ENCODE results near the gene ZNF223. TPM values are rescaled to one million over a fixed set of nuclear protein-coding genes. Genes with fewer than 3 reads are reported as not detected.

The ZNF223 gene
- total and polyA plus RNA-seq, 8 donors, result 1.2 to 8.6 (median 8.0) TPM; not detected in 3

GRCh38 chr19:44112802-44113137, 60.9 kb downstream of the ZNF223 start:
- intact Hi-C loops (cut with DNase I; ENCODE audit: low total_unique reads), result no loop called here
- H3K4me3 ChIP-seq, result peak overlapping the region; percentile 54 to 93 (median 84)
- peaks cover 13 to 25% (median 24%) of the 10 kb centered on the region in 4 donors for H3K4me1 ChIP-seq
- no peak for TF ChIP-seq POLR2AphosphoS5 (IDR thresholded peaks at IDR 0.05)
- no peak for TF ChIP-seq CTCF (IDR thresholded peaks at IDR 0.05)
- TF ChIP-seq EP300 (IDR thresholded peaks at IDR 0.05), result no peak
- TF ChIP-seq POLR2A (IDR thresholded peaks at IDR 0.05), result peak in 1 of 4 donors; percentile 6
- no peak for DNase-seq
- 0 to 1% (median 1%) methylated on average over 11 of the region's 11 CpGs for WGBS, 5 donors
- H3K36me3 ChIP-seq, result peaks cover under 1 to 34% (median 26%) of the 10 kb centered on the region in 4 donors
- H3K27ac ChIP-seq, result peak overlapping the region in 3 of 5 donors; percentile 80 to 88 (median 82)
- H3K9me3 ChIP-seq, result peaks cover 8 to 45% (median 32%) of the 10 kb centered on the region in 4 donors
- no peaks in the 10 kb centered on the region for H3K27me3 ChIP-seq

- Histone ChIP-seq H3K27me3 (no peaks in the 10 kb centered on the region), H3K4me1 (peaks cover 13 to 25% (median 24%) of the 10 kb centered on the region in 4 donors), H3K9me3 (peaks cover 4 to 40% (median 28%) of the 10 kb centered on the region in 4 donors), H3K27ac (peak within 1 kb of the TSS; percentile 53 to 88 (median 80)), H3K36me3 (peaks cover 5 to 34% (median 27%) of the 10 kb centered on the region in 4 donors), H3K4me3 (peak within 1 kb of the TSS; percentile 54 to 93 (median 84))
- WGBS, 5 donors, result 0 to 1% (median 0%) methylated on average over 40 to 44 of the region's 44 CpGs
- intact Hi-C loops (cut with DNase I; ENCODE audit: low total_unique reads), result no loop called here
- DNase-seq, result peak; percentile 95 to 99
- TF ChIP-seq CTCF (IDR thresholded peaks at IDR 0.05) (no peak), EP300 (IDR thresholded peaks at IDR 0.05) (no peak), POLR2AphosphoS5 (IDR thresholded peaks at IDR 0.05) (peak; percentile 68 to 87 (median 81)), POLR2A (IDR thresholded peaks at IDR 0.05) (no peak)
These were observed 61.4 kb downstream of the ZNF223 start, which contains the start of gene ZNF225 for GRCh38 chr19:44113138-44113783. Gene ZNF225, plus strand, starts transcription at chr19:44113399. Its CDS starts 2,429 bp downstream, at chr19:44115828.

- intact Hi-C loops (cut with DNase I; ENCODE audit: low total_unique reads), result no loop called here
- WGBS, 5 donors, result 3 to 6% (median 5%) methylated on average over 18 of the region's 18 CpGs
- H3K9me3 ChIP-seq, result peaks cover 0 to 34% (median 23%) of the 10 kb centered on the region in 4 donors
- no peaks in the 10 kb centered on the region for H3K27me3 ChIP-seq
- peaks cover 13 to 25% (median 24%) of the 10 kb centered on the region in 4 donors for H3K4me1 ChIP-seq
- peak overlapping the region; percentile 53 to 88 (median 80) for H3K27ac ChIP-seq
- peak overlapping the region; percentile 54 to 93 (median 84) for H3K4me3 ChIP-seq
- no peak for TF ChIP-seq POLR2A (IDR thresholded peaks at IDR 0.05)
- no peak for TF ChIP-seq EP300 (IDR thresholded peaks at IDR 0.05)
- no peak for TF ChIP-seq CTCF (IDR thresholded peaks at IDR 0.05)
- peaks cover 12 to 34% (median 33%) of the 10 kb centered on the region in 4 donors for H3K36me3 ChIP-seq
- no peak for DNase-seq
These were observed 62.1 kb downstream of the ZNF223 start for GRCh38 chr19:44113784-44114390.

Small RNA genes within 50 kb of the gene (small RNA-seq; reads per million reads assigned to genes)
- gene RNU6-902P, result 0 reads per million in 4 donors

Other genes with a start within 250 kb of the ZNF223 start
- under 1 TPM in 1 of 5 donors, not detected in 4; 0.43 TPM for gene LYPD5, start 249.6 kb upstream of the ZNF223 start, total RNA-seq
- gene LYPD5, start 249.6 kb upstream of the ZNF223 start, polyA plus RNA-seq, result 1 to 10 TPM in 2 of 3 donors, under 1 TPM in 1; 0.61 to 3.9 (median 2.6) TPM
- gene ZNF283, start 224.7 kb upstream of the ZNF223 start, total RNA-seq, result 10 to 100 TPM in 2 of 5 donors, 1 to 10 TPM in 2, not detected in 1; 4.2 to 46.6 (median 7.8) TPM
- 1 to 10 TPM in 2 of 3 donors, under 1 TPM in 1; 0.61 to 2.2 (median 1.3) TPM for gene ZNF283, start 224.7 kb upstream of the ZNF223 start, polyA plus RNA-seq
- 1 to 10 TPM in 1 of 5 donors, under 1 TPM in 1, not detected in 3; 0.29 to 1.3 TPM for gene ZNF404, start 168.1 kb upstream of the ZNF223 start, total RNA-seq
- 1 to 10 TPM in 1 of 3 donors, under 1 TPM in 2; 0.61 to 5.8 (median 0.93) TPM for gene ZNF404, start 168.1 kb upstream of the ZNF223 start, polyA plus RNA-seq
- gene ZNF45, start 116.8 kb upstream of the ZNF223 start, total RNA-seq, result 10 to 100 TPM in 1 of 5 donors, 1 to 10 TPM in 3, under 1 TPM in 1; 0.89 to 17.1 (median 8.1) TPM
- 1 to 10 TPM; 3.3 to 4.9 (median 3.7) TPM for gene ZNF45, start 116.8 kb upstream of the ZNF223 start, polyA plus RNA-seq
- gene ZNF221, start 100.8 kb upstream of the ZNF223 start, total RNA-seq, result 10 to 100 TPM in 1 of 5 donors, 1 to 10 TPM in 3, not detected in 1; 1.4 to 12.1 (median 7.0) TPM
- under 1 TPM; 0.31 to 0.76 (median 0.40) TPM for gene ZNF221, start 100.8 kb upstream of the ZNF223 start, polyA plus RNA-seq
- 1 to 10 TPM in 4 of 5 donors, not detected in 1; 4.2 to 9.4 (median 5.1) TPM for gene ZNF155, start 67.8 kb upstream of the ZNF223 start, total RNA-seq
- gene ZNF155, start 67.8 kb upstream of the ZNF223 start, polyA plus RNA-seq, result 1 to 10 TPM; 3.7 to 4.7 (median 3.8) TPM
- 10 to 100 TPM in 1 of 5 donors, 1 to 10 TPM in 3, not detected in 1; 1.3 to 16.1 (median 6.3) TPM for gene ZNF230, start 49.1 kb upstream of the ZNF223 start, total RNA-seq
- gene ZNF230, start 49.1 kb upstream of the ZNF223 start, polyA plus RNA-seq, result 1 to 10 TPM; 1.1 to 2.1 (median 1.1) TPM
- 1 to 10 TPM in 2 of 5 donors, not detected in 3; 2.2 to 6.1 TPM for gene ZNF222, start 26.7 kb upstream of the ZNF223 start, total RNA-seq
- 1 to 10 TPM; 1.1 to 2.8 (median 1.7) TPM for gene ZNF222, start 26.7 kb upstream of the ZNF223 start, polyA plus RNA-seq
- 1 to 10 TPM in 3 of 5 donors, under 1 TPM in 1, not detected in 1; 0.29 to 7.6 (median 3.9) TPM for gene ZNF284, start 20.1 kb downstream of the ZNF223 start, total RNA-seq
- gene ZNF284, start 20.1 kb downstream of the ZNF223 start, polyA plus RNA-seq, result under 1 TPM; 0.15 to 0.68 (median 0.37) TPM
- gene ZNF224, start 42.3 kb downstream of the ZNF223 start, total RNA-seq, result 10 to 100 TPM; 14.6 to 54.0 (median 19.2) TPM
- gene ZNF224, start 42.3 kb downstream of the ZNF223 start, polyA plus RNA-seq, result 10 to 100 TPM in 1 of 3 donors, 1 to 10 TPM in 2; 6.9 to 13.6 (median 9.9) TPM
- gene ZNF225, start 61.4 kb downstream of the ZNF223 start, total RNA-seq, result 1 to 10 TPM in 4 of 5 donors, under 1 TPM in 1; 0.29 to 8.3 (median 2.7) TPM
- gene ZNF225, start 61.4 kb downstream of the ZNF223 start, polyA plus RNA-seq, result 1 to 10 TPM in 2 of 3 donors, under 1 TPM in 1; 1.00 to 1.8 (median 1.2) TPM
- gene ZNF234, start 89.5 kb downstream of the ZNF223 start, total RNA-seq, result 10 to 100 TPM in 1 of 5 donors, 1 to 10 TPM in 3, under 1 TPM in 1; 0.58 to 11.6 (median 3.8) TPM
- 1 to 10 TPM; 1.6 to 1.7 (median 1.6) TPM for gene ZNF234, start 89.5 kb downstream of the ZNF223 start, polyA plus RNA-seq
- 10 to 100 TPM in 3 of 5 donors, 1 to 10 TPM in 2; 9.3 to 49.2 (median 25.8) TPM for gene ZNF226, start 113.1 kb downstream of the ZNF223 start, total RNA-seq
- gene ZNF226, start 113.1 kb downstream of the ZNF223 start, polyA plus RNA-seq, result 10 to 100 TPM; 11.7 to 21.4 (median 14.9) TPM
- gene ZNF227, start 160.5 kb downstream of the ZNF223 start, total RNA-seq, result 10 to 100 TPM in 2 of 5 donors, 1 to 10 TPM in 1, under 1 TPM in 2; 0.58 to 31.9 (median 6.7) TPM
- 1 to 10 TPM; 3.1 to 7.9 (median 3.5) TPM for gene ZNF227, start 160.5 kb downstream of the ZNF223 start, polyA plus RNA-seq
- gene ZNF233, start 207.8 kb downstream of the ZNF223 start, total RNA-seq, result 1 to 10 TPM in 1 of 5 donors, under 1 TPM in 1, not detected in 3; 0.58 to 3.7 TPM
- under 1 TPM; 0.25 to 0.46 (median 0.43) TPM for gene ZNF233, start 207.8 kb downstream of the ZNF223 start, polyA plus RNA-seq

Data from stomach (tissue), 9 donors.